Occipital lobe (tissue), 2 donors: ENCODE data around the gene ANAPC16. TPM values are rescaled to one million over a fixed set of nuclear protein-coding genes. Genes with fewer than 3 reads are reported as not detected.
"Not testable (repeated sequence)": the region's sequence is repeated elsewhere in the genome, so short reads cannot be mapped to it uniquely, and the experiment has no call there.

ENCODE experiments used
- DNase-seq: peaks from one replicate; lab custom pipeline; 2025; lab: John Stamatoyannopoulos, UW
- total RNA-seq: library from RNA; depleted of rRNA; stranded (reverse); fragments of >200 nt; gene quantifications from one replicate; pipeline ENCODE4 v1.2.3, GENCODE V29; 2014

ANAPC16 gene
- total RNA-seq, 1 donor from 2014 or later, result 34.2 TPM

GRCh38 chr10:72243822-72244437, 28.1 kb downstream of the ANAPC16 start:
- no peak for DNase-seq

DNA sequence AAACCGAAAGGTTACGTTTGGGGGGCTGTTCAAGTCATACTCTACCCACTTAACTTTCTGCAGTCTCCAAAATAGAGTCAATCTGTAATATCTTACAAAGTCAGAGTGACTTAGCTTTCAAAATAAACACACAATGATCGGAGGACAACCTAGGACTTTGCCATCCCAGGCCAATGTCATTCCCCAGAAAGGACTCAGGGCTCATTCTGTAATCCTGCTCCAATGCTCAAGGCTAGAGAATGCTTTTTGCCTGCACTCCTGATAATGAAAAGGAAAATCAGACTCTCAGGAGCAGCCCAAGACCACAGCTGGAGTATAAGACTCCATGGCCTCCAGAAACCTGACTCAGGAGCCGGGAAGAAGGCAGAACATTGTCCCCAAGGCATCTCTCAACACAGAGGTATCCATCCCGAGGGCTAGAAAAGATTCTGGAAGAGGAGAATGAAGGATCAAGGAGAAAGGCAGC, 28.8 kb downstream of the ANAPC16 start:
- DNase-seq, result no peak

DNA sequence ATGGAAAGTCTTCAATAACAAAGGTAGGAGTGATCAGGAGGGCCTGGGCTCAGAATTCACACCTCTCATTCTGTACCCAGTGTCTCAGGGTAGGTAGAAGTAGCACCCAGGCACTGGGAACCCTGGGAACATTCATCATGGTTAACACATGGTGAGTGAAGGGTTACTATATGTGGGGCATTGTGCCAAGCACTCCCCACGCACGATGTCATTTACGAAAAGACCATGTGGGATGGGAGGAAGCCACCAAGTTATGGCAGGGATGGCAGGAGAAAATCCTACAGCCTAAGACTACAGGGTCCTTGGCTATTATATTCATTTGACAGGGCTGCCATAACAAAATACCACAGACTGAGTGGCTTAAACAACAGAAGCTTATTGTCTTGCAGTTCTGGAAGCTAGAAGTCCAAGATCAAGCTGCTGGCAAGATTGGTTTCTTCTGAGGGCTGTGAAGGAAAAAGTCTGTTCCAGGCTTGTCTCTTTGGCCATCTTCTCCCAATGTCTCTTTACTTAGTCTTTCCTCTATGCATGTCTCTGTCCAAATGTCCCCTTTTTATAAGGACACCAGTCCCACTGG, 30.2 kb downstream of the ANAPC16 start:
- no peak for DNase-seq

DNA sequence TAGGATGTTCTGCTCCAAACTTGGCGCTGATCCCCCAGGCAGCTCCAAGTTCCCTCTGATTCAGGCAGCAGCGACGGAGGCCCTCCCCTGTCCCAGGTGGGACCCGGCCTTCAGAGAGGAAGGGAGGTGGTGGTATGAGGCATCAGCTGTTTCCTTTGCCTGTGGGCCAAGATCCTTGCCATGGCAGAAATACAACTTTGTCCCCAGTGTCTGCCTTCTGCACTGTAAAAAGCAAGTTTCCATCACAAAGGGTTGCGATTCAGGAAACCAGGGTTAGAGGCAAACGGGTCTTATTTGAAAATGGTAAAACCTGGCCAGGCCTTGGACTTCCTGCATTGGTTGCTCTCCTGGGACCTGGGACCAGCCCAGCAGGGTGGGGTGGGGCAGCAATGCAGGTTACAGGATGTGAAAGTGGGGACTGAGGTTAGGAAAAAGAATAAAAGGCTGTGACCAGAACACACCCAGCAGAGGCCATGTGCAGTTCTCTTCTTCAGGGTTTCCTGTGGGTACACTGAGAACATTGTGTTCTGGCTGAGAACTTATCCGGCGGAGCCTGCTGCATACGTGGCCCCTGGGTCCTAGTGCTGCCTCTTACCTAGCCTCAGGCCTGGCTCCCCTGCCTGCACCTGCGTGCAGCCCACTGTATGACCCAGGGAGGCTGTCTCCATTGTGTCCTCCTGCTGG, 32.8 kb downstream of the ANAPC16 start:
- DNase-seq, result peak; percentile 75

DNA sequence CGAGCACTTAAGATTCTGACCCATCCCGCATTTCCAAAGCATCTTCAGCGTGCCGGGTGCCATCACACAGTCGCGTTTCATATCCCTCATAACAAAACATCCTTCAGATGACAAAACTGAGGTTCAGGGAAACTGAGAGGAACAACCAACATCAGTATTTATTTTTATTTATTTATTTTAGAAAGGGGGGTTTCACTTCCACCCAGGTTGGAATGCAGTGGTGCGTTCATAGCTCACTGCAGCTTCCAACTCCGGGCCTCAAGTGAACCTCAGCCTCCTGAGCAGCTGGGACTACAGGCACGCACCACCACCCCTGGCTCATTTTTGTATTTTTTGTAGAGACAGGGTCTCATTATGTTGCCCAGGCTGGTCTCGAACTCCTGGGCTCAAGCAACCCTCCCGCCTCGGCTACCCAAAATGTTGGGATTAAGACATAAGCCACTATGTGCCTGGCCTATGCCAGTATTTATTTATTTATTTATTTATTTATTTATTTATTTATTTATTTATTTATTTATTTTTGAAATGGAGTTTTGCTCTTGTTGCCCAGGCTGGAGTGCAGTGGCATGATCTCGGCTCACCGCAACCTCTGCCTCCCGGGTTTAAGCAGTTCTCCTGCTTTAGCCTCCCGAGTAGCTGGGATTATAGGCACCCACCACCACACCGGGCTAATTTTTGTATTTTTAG, 33.5 kb downstream of the ANAPC16 start:
- not testable (repeated sequence) for DNase-seq

DNA sequence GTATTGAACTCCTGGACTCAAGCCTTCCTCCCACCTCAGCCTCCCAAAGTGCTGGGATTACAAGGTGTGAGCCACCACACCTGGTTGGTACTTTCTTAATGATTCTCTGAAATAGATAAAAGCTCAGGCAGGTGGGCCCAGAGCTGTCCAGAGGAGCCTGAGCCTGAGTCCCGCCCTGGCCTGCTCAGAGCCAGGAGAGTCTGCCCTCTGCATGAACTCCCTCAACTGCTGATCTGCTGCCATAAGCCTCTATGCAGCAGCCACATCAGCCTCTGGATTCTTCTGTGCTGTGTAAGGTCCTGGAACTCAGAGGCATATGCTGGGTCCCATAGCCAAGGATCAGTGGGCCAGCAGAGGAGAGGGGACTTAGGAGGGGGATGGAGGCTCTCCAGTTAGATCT, 34.9 kb downstream of the ANAPC16 start:
- DNase-seq, result no peak

- no peak for DNase-seq
Observed at GRCh38 chr10:72251635-72252034, 35.8 kb downstream of the ANAPC16 start.

GRCh38 chr10:72252972-72253371, 37.2 kb downstream of the ANAPC16 start:
- no peak for DNase-seq

DNA sequence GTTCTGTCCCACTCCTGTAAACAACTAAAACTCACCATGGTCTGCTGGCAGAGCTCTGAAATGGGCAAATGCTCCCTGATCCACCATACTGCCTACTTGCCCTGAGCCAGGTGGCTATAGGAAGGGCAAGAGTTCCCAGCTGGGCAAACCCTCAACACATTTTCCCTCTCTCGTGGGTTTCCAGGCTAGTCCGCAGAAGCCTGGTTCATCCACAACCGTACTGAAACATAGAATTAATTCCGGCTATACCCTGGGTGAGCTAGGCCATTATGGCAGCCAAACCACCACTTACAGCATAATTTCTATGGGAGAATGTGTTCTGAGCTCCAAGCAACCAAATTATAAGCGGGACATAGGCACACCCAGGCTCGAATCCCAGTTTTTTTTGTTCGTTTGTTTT, 37.8 kb downstream of the ANAPC16 start:
- no peak for DNase-seq

DNA sequence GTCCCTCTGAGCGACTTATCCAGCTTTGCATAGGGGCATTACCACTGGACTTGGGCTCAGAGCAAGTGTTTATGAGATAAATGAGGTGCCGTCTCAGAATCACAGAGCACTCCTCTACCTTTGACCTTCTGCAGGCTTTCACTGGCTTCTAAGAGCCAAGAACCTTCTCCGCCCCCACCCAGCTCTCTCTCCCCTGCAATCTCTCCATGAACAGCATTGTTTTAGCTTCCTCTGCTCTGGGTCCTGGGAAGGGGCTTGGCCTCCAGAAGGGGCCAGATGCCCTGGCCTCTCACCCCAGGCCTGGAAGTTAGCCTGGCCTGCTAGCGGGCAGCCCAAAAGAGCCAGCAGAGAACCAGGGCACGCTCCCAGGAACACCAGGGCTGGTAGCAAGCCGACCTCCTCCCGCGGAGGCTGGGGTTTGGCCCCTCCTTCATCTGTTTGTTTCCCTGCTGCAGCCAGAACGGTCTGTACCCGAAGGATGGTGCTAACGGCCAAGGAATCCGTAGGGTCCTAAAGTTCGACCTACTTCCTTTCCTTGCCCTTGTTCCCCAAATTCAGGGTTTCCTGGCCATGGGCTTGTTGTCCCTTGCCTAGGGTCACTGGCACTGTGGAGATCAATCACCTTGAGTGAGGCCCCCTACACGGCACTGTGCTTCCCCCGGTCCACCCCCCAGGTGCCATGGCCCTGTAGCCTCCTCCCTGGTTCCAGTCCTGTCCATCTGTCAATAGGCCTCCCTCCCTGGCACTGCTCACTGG, 39.2 kb downstream of the ANAPC16 start:
- peak; percentile 92 for DNase-seq

- no peak for DNase-seq
Observed at GRCh38 chr10:72255977-72256729, 40.3 kb downstream of the ANAPC16 start.

- no peak for DNase-seq
Observed at GRCh38 chr10:72257051-72257892, 41.5 kb downstream of the ANAPC16 start.

GRCh38 chr10:72258617-72259016, 42.8 kb downstream of the ANAPC16 start:
- DNase-seq, result no peak

DNA sequence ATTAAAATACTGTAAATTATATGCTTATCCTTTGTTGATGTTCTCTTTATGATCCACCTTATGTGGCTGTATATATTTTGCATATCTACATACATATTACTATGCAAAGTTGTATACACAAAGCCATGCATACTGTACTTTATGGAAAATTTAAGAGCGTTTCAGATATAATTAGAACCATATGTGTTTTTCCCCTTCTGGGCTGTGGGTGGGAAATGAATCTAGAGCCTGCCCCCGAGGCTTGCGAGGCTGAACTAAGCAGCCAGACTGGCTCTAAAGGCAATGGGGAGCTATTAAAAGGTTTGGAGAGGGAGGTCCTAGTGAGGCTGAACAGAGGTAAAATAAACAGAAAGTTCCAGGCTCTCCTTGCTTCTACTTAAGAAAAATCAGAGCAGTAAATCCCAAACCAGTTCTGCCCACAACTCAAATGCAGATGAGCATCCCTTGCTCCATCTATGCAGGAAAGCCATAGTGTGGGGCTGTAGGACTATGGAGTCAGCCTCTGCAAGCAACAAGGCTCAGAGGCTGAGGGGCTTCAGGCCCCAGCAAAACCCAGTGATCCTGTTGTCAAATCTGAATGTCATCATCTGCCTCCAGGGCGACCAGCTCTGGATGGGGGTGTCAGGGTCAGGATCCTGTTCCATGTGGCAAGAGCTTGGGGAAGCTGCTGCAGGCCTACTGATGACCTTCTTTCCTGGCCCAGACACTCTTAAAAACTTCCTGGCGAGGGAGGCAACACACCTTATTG, 43.9 kb downstream of the ANAPC16 start:
- peak; percentile 41 for DNase-seq

DNA sequence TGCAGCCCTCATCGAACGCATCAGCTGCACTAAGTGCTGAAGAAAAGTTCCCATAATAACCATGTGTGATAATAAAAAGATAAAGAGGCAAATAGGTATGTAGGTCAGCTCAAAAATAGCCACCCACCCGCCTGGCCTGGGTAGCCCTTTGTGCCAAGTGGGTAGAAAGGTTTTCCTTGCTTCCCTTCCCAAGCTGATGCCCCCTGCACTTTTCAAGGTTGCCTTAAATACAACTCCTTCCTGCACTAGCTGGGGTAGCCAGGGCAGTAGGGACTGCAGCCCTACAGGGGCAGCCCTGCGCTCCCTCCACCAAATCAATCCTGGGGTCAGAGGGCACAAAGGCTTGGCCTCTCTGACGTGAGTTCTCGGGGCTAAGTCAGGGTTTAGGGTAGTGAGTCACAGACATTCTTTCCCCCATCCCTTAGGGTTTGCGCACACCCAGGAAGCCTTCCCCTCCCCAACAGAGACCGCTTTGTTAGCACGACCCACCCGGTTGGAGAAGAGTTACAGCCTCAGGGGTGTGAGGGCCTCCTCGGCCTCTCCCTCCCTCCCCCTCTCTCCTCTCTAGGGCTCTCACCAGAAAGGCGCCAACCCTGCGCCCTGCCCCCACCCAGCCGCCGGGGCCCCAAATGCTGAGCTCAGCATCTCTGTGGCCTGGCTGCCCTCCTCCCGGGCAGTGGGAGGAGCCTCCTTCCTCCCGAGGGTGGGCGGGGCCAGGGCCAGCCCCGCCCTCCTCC, 44.6 kb downstream of the ANAPC16 start:
- DNase-seq, result peak; percentile 78

- no peak for DNase-seq
Observed at GRCh38 chr10:72260976-72261783, 45.4 kb downstream of the ANAPC16 start.

- no peak for DNase-seq
Observed at GRCh38 chr10:72261784-72262404, 46.1 kb downstream of the ANAPC16 start.
